Psoas muscle (tissue), 8 donors: ENCODE results near the gene EHD4. TPM values are rescaled to one million over a fixed set of nuclear protein-coding genes. Genes with fewer than 3 reads are reported as not detected.

Experiments used
- ATAC-seq, 4 donors: fragments of 200-7000 bp; cut with Tn5 transposase; one replicate each; pipeline ENCODE4 v1.9.1; 2020; ENCODE audit warnings: moderate library complexity in 3 of 4, mild to moderate bottlenecking in 2 of 4
- DNase-seq, 2 donors: peaks; one replicate each; pipeline ENCODE4 v3.0.0-alpha.2; 2020
- H3K27ac ChIP-seq: fragments of 200-600 bp; one replicate; pipeline ENCODE4 v1.8.0; 2022
- H3K27me3 ChIP-seq, 3 donors: fragments of 200-600 bp in 1 of 3; one replicate each; pipeline versions ENCODE4 v1.6.1 to v1.8.0; 2013 to 2022; ENCODE audit warnings: low read length in 2 of 3, mild to moderate bottlenecking in 2 of 3, moderate library complexity in 1 of 3; ENCODE audit not compliant: insufficient read depth in 3 of 3
- H3K36me3 ChIP-seq, 2 donors: fragments of 200-600 bp in 1 of 2; one replicate each; pipeline versions ENCODE4 v1.6.1 to v1.8.0; 2013 to 2022; ENCODE audit warnings: low read depth in 1 of 2, mild to moderate bottlenecking in 1 of 2, moderate library complexity in 1 of 2; ENCODE audit not compliant: insufficient read depth in 1 of 2
- H3K4me1 ChIP-seq: fragments of 200-600 bp; one replicate; pipeline ENCODE4 v1.8.0; 2022
- H3K4me3 ChIP-seq: fragments of 200-600 bp; one replicate; pipeline ENCODE4 v1.8.0; 2022; ENCODE audit warnings: mild to moderate bottlenecking
- H3K9me3 ChIP-seq: fragments of 200-600 bp; one replicate; pipeline ENCODE4 v1.8.0; 2022
- CTCF ChIP-seq: fragments of 200-600 bp; IDR thresholded peaks from one replicate; pipeline ENCODE4 v1.8.0; 2022; ENCODE audit warnings: antibody characterized with exemption
- WGBS, 3 donors: extraction: QIAGEN DNeasy Blood & Tissue Kit; methylation state at CpG; one replicate each; pipeline versions ENCODE4 v1.1.6 to v1.1.7; 2013; 5-methylcytosine and 5-hydroxymethylcytosine counted together
- intact Hi-C, 2 donors: fragments of 100-400 bp; cut with DNase I; formaldehyde crosslinking; loops; one replicate each; pipeline versions ENCODE4 v1.11.0 to v1.14.2; 2022
- polyA plus RNA-seq, 3 donors: library from polyadenylated mRNA; stranded (reverse); fragments of 200-250 nt; gene quantifications; one replicate each; pipeline ENCODE4 v1.2.3, GENCODE V29; 2013
- total RNA-seq, 4 donors: library from RNA; stranded (reverse); fragmentation: NEBNext Ultra II Directional in 2 of 4; extraction: Animal tissue kit (Norgen Biotek cat#: 25700) in 2 of 4; gene quantifications; one replicate each; pipeline versions ENCODE4 v1.2.1 to v1.2.4, GENCODE V29; 2021 to 2023
- donor health status: healthy with polysubstance abuse.
- donor health status: DM: no; HTN: no; CAD: no; lungs with moderate emphysema.
- donor health status: Bipolar disorder and iron deficiency.
- donor health status: healthy.
- donor health status: DM: yes; HTN: yes; CAD: no.
- donor health status: DM: no; HTN: no; CAD: no.
- donor health status: DM: no; HTN: no; CAD: no.
- donor health status: DM: yes; HTN: yes; CAD: no.

Gene EHD4
- total and polyA plus RNA-seq, 7 donors = 1.7 to 9.6 (median 5.3) TPM

- no peak overlapping the region for H3K27ac ChIP-seq
- peak in 2 of 4 donors; percentile 13 to 20 for ATAC-seq
- no peak for TF ChIP-seq CTCF
- H3K4me3 ChIP-seq = no peak overlapping the region
- peaks cover 0 to 41% of the 10 kb centered on the region in 2 donors for H3K36me3 ChIP-seq
- H3K9me3 ChIP-seq = no peaks in the 10 kb centered on the region
- intact Hi-C loops = no loop called here
- no peaks in the 10 kb centered on the region for H3K4me1 ChIP-seq
- WGBS, 3 donors = 61 to 72% (median 68%) methylated on average over 8 of the region's 8 CpGs
- DNase-seq = no peak
- H3K27me3 ChIP-seq = peaks cover 0 to 12% (median 2%) of the 10 kb centered on the region in 3 donors
These were observed 122.5 kb downstream of the EHD4 start for GRCh38 chr15:41849861-41850260.

- Histone ChIP-seq H3K27me3 (peaks cover 0 to 12% (median 2%) of the 10 kb centered on the region in 3 donors), H3K27ac (no peak overlapping the region), H3K9me3 (no peaks in the 10 kb centered on the region), H3K4me3 (no peak overlapping the region), H3K4me1 (no peaks in the 10 kb centered on the region), H3K36me3 (peaks cover 0 to 48% of the 10 kb centered on the region in 2 donors)
- DNase-seq (no peak), ATAC-seq (no peak)
- 82 to 91% (median 90%) methylated on average over 5 to 6 of the region's 6 CpGs for WGBS, 3 donors
- intact Hi-C loops = no loop called here
- TF ChIP-seq CTCF = no peak
These were observed 123.2 kb downstream of the EHD4 start for GRCh38 chr15:41849204-41849603.

- 83 to 90% (median 84%) methylated on average over 10 of the region's 10 CpGs for WGBS, 3 donors
- TF ChIP-seq CTCF = no peak
- Histone ChIP-seq H3K4me3 (no peak overlapping the region), H3K9me3 (no peaks in the 10 kb centered on the region), H3K27ac (no peak overlapping the region), H3K27me3 (peaks cover 0 to 9% (median 2%) of the 10 kb centered on the region in 3 donors), H3K36me3 (peaks cover 0 to 51% of the 10 kb centered on the region in 2 donors), H3K4me1 (no peaks in the 10 kb centered on the region)
- intact Hi-C loops = no loop called here
- ATAC-seq = no peak
- DNase-seq = no peak
These were observed 123.7 kb downstream of the EHD4 start for GRCh38 chr15:41848631-41849030.

- DNase-seq = no peak
- Histone ChIP-seq H3K27me3 (peaks cover 0 to 5% (median 0%) of the 10 kb centered on the region in 3 donors), H3K27ac (no peak overlapping the region), H3K9me3 (no peaks in the 10 kb centered on the region), H3K36me3 (peaks cover 0 to 56% of the 10 kb centered on the region in 2 donors), H3K4me3 (no peak overlapping the region), H3K4me1 (no peaks in the 10 kb centered on the region)
- ATAC-seq = no peak
- intact Hi-C loops = no loop called here
- no peak for TF ChIP-seq CTCF
- 95 to 97% (median 96%) methylated on average over 9 of the region's 9 CpGs for WGBS, 3 donors
These were observed 124.4 kb downstream of the EHD4 start for GRCh38 chr15:41847981-41848380.

GRCh38 chr15:41847206-41847605 lies 125.2 kb downstream of the EHD4 start:
- DNase-seq (no peak), ATAC-seq (no peak)
- no peaks in the 10 kb centered on the region for H3K27me3 ChIP-seq
- H3K9me3 ChIP-seq = no peaks in the 10 kb centered on the region
- TF ChIP-seq CTCF = no peak
- peaks cover 0 to 59% of the 10 kb centered on the region in 2 donors for H3K36me3 ChIP-seq
- H3K4me3 ChIP-seq = no peak overlapping the region
- 91 to 93% (median 92%) methylated on average over 13 to 14 of the region's 14 CpGs for WGBS, 3 donors
- intact Hi-C loops = no loop called here
- no peaks in the 10 kb centered on the region for H3K4me1 ChIP-seq
- no peak overlapping the region for H3K27ac ChIP-seq
